HUES6 (cell line): ENCODE data around the gene BSN.
"Not testable (repeated sequence)": the region's sequence is repeated elsewhere in the genome, so short reads cannot be mapped to it uniquely, and the experiment has no call there.

Experiments
- H3K27ac ChIP-seq: 2 replicates; pipeline ENCODE4 v1.7.0; 2013; ENCODE audit warnings: low read depth, mild to moderate bottlenecking, low read length, inconsistent platforms
- H3K27me3 ChIP-seq: 2 replicates; pipeline ENCODE4 v1.6.1; 2013; ENCODE audit warnings: low read length; ENCODE audit not compliant: control insufficient read depth, insufficient read depth
- H3K36me3 ChIP-seq: 2 replicates; pipeline ENCODE4 v1.6.1; 2013; ENCODE audit warnings: low read length; ENCODE audit not compliant: control insufficient read depth, insufficient read depth
- H3K4me1 ChIP-seq: 2 replicates; pipeline ENCODE4 v1.6.1; 2013; ENCODE audit warnings: low read length; ENCODE audit not compliant: control insufficient read depth, insufficient read depth
- H3K4me3 ChIP-seq: 2 replicates; pipeline ENCODE4 v1.5.1; 2013; ENCODE audit warnings: low read depth, low read length
- H3K9ac ChIP-seq: one replicate; pipeline ENCODE4 v1.6.1; 2013; ENCODE audit warnings: mild to moderate bottlenecking, low read length
- H3K9me3 ChIP-seq: 2 replicates; pipeline ENCODE4 v1.6.1; 2013; ENCODE audit warnings: low read depth, low read length; ENCODE audit not compliant: control insufficient read depth, insufficient read depth

Gene BSN

GRCh38 chr3:49689908-49690624 is 135.8 kb downstream of the BSN start:
- H3K36me3 ChIP-seq, H3K4me1 ChIP-seq, H3K9me3 ChIP-seq, H3K27me3 ChIP-seq, H3K27ac ChIP-seq: not testable (repeated sequence)
- peak overlapping the region; percentile 86 for H3K4me3 ChIP-seq
- H3K9ac ChIP-seq = peak overlapping the region; percentile 79

GRCh38 chr3:49690856-49691255 is 136.6 kb downstream of the BSN start:
- not testable (repeated sequence) for H3K4me3 ChIP-seq, H3K27me3 ChIP-seq, H3K36me3 ChIP-seq, H3K27ac ChIP-seq, H3K9ac ChIP-seq, H3K9me3 ChIP-seq, H3K4me1 ChIP-seq

GRCh38 chr3:49691481-49691880 is 137.2 kb downstream of the BSN start:
- H3K9ac ChIP-seq, H3K27me3 ChIP-seq, H3K4me3 ChIP-seq, H3K36me3 ChIP-seq, H3K27ac ChIP-seq, H3K9me3 ChIP-seq, H3K4me1 ChIP-seq: not testable (repeated sequence)

- H3K36me3 ChIP-seq, H3K4me3 ChIP-seq, H3K9ac ChIP-seq, H3K27ac ChIP-seq, H3K27me3 ChIP-seq, H3K9me3 ChIP-seq, H3K4me1 ChIP-seq: not testable (repeated sequence)
Measured at GRCh38 chr3:49694409-49695070, 140.3 kb downstream of the BSN start.

GRCh38 chr3:49695350-49696015 is 141.2 kb downstream of the BSN start:
- not testable (repeated sequence) for H3K36me3 ChIP-seq, H3K9ac ChIP-seq

GRCh38 chr3:49699281-49699979 is 145.2 kb downstream of the BSN start:
- peaks cover 18% of the 10 kb centered on the region for H3K36me3 ChIP-seq
- H3K9ac ChIP-seq = no peak overlapping the region
- 0 out of 2 replicates have a peak, but pooled peaks cover 2% of the 10 kb centered on the region for H3K4me1 ChIP-seq
- H3K9me3 ChIP-seq = no peaks in the 10 kb centered on the region
- no peak overlapping the region for H3K4me3 ChIP-seq
- no peak overlapping the region for H3K27ac ChIP-seq
- H3K27me3 ChIP-seq = no peaks in the 10 kb centered on the region

More at GRCh38 chr3:49695350-49696015, 141.2 kb downstream of the BSN start:
- H3K4me1 ChIP-seq, H3K9me3 ChIP-seq, H3K27ac ChIP-seq, H3K27me3 ChIP-seq, H3K4me3 ChIP-seq: not testable (repeated sequence)

GRCh38 chr3:49700014-49700413 is 145.7 kb downstream of the BSN start:
- no peak overlapping the region for H3K4me3 ChIP-seq
- H3K36me3 ChIP-seq = peaks cover 24% of the 10 kb centered on the region
- H3K27me3 ChIP-seq = no peaks in the 10 kb centered on the region

GRCh38 chr3:49700453-49701128 is 146.3 kb downstream of the BSN start:
- no peak overlapping the region for H3K27ac ChIP-seq
- H3K4me3 ChIP-seq = no peak overlapping the region
- H3K9me3 ChIP-seq = no peaks in the 10 kb centered on the region
- H3K4me1 ChIP-seq = 0 out of 2 replicates have a peak, but pooled peaks cover 2% of the 10 kb centered on the region
- H3K27me3 ChIP-seq = no peaks in the 10 kb centered on the region
- H3K9ac ChIP-seq = no peak overlapping the region
- H3K36me3 ChIP-seq = peaks cover 29% of the 10 kb centered on the region

More at GRCh38 chr3:49700014-49700413, 145.7 kb downstream of the BSN start:
- Histone ChIP-seq H3K9me3 (no peaks in the 10 kb centered on the region), H3K27ac (no peak overlapping the region), H3K9ac (no peak overlapping the region), H3K4me1 (0 out of 2 replicates have a peak, but pooled peaks cover 2% of the 10 kb centered on the region)

GRCh38 chr3:49701388-49702077 is 147.3 kb downstream of the BSN start:
- H3K27me3 ChIP-seq = no peaks in the 10 kb centered on the region
- 0 out of 2 replicates have a peak, but pooled peaks cover 2% of the 10 kb centered on the region for H3K4me1 ChIP-seq
- H3K27ac ChIP-seq = no peak overlapping the region
- H3K36me3 ChIP-seq = peaks cover 38% of the 10 kb centered on the region
- H3K9ac ChIP-seq = no peak overlapping the region
- H3K4me3 ChIP-seq = no peak overlapping the region
- H3K9me3 ChIP-seq = no peaks in the 10 kb centered on the region

- H3K4me3 ChIP-seq = no peak overlapping the region
- H3K4me1 ChIP-seq = 0 out of 2 replicates have a peak, but pooled peaks cover 2% of the 10 kb centered on the region
- no peak overlapping the region for H3K27ac ChIP-seq
- H3K9me3 ChIP-seq = no peaks in the 10 kb centered on the region
- no peaks in the 10 kb centered on the region for H3K27me3 ChIP-seq
- H3K36me3 ChIP-seq = peaks cover 42% of the 10 kb centered on the region
- H3K9ac ChIP-seq = no peak overlapping the region
Measured at GRCh38 chr3:49702672-49703071, 148.4 kb downstream of the BSN start.
